DND-41 (cell line): ENCODE measurements around the gene WNT8B.

ENCODE experiments used
- EZH2 ChIP-seq: IDR thresholded peaks from 3 replicates; pipeline ENCODE4 v1.6.1; 2012; ENCODE audit warnings: borderline replicate concordance, low read depth, mild to moderate bottlenecking, moderate library complexity, low read length, inconsistent platforms; ENCODE audit not compliant: severe bottlenecking
- TF ChIP-seq, protein P1 (sequence below): IDR thresholded peaks from 2 replicates; pipeline ENCODE4 v1.5.1; 2012; ENCODE audit warnings: borderline replicate concordance, low read length, moderate library complexity, mild to moderate bottlenecking; ENCODE audit not compliant: poor library complexity, severe bottlenecking; ENCODE audit errors: extremely low read depth

DNA sequence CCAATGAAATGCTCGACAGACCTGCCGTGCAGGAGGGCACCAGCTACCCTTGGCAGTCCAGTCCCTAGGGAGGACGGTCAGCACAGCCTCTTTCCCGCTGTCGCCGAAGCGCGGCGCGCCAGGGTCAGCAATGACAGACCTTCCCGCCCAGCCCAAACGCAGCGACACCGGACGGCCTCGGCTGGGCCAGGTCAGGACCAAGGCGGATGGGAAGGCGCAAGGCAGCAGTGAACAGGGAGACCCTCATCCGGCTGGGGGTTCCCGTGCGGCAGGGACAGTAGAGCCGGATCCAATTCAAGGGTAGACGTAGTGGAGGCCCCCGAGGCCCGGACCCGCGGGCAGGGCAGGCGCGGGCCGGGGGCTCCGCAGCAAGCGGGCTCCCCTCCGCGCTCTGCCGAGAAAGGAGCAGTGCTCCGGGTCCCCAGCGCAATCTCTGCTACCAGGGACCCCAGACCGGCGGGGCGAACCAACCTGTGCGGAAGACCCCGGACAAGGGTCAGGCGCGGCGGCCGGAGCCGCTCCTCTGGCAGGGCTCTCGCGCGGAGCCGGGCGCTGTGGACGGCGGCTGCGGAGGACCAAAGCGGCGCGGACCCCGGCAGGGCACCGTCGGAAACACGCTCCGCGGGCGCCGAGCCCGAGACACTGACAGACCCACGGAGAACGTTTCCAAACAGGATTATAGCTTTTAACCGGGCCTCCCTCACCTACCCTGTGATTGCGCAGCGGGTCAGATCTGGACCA is 56.7 kb downstream of the WNT8B start, which contains the start of gene SEC31B:
- TF ChIP-seq EZH2 = no peak
- TF ChIP-seq, protein P1, sequence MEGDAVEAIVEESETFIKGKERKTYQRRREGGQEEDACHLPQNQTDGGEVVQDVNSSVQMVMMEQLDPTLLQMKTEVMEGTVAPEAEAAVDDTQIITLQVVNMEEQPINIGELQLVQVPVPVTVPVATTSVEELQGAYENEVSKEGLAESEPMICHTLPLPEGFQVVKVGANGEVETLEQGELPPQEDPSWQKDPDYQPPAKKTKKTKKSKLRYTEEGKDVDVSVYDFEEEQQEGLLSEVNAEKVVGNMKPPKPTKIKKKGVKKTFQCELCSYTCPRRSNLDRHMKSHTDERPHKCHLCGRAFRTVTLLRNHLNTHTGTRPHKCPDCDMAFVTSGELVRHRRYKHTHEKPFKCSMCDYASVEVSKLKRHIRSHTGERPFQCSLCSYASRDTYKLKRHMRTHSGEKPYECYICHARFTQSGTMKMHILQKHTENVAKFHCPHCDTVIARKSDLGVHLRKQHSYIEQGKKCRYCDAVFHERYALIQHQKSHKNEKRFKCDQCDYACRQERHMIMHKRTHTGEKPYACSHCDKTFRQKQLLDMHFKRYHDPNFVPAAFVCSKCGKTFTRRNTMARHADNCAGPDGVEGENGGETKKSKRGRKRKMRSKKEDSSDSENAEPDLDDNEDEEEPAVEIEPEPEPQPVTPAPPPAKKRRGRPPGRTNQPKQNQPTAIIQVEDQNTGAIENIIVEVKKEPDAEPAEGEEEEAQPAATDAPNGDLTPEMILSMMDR = no peak
